Ascending aorta (tissue), 2 donors: ENCODE measurements around the gene MAB21L2. TPM values are rescaled to one million over a fixed set of nuclear protein-coding genes. Genes with fewer than 3 reads are reported as not detected.

ENCODE experiments used
- DNase-seq, 2 donors: peaks; one replicate each; pipeline ENCODE4 v3.0.0-alpha.2; 2019; ENCODE audit warnings: low spot score in 2 of 2
- H3K27ac ChIP-seq, 2 donors: fragments of 200-600 bp; sonication (generic); one replicate each; pipeline ENCODE4 v1.5.1; 2016 to 2017; ENCODE audit warnings: mild to moderate bottlenecking in 1 of 2
- H3K27me3 ChIP-seq: fragments of 200-600 bp; sonication (generic); one replicate; pipeline ENCODE4 v1.5.1; 2017
- H3K36me3 ChIP-seq, 2 donors: fragments of 200-600 bp; sonication (generic); one replicate each; pipeline ENCODE4 v1.5.1; 2016
- H3K4me1 ChIP-seq, 2 donors: fragments of 200-600 bp; sonication (generic); one replicate each; pipeline ENCODE4 v1.5.1; 2016 to 2017; ENCODE audit warnings: mild to moderate bottlenecking in 1 of 2
- H3K4me3 ChIP-seq, 2 donors: fragments of 200-600 bp; sonication (generic); one replicate each; pipeline ENCODE4 v1.5.1; 2016 to 2017; ENCODE audit warnings: mild to moderate bottlenecking in 1 of 2
- H3K9me3 ChIP-seq, 2 donors: fragments of 200-600 bp; sonication (generic); one replicate each; pipeline ENCODE4 v1.5.1; 2016
- CTCF ChIP-seq, 3 experiments: fragments of 200-600 bp in 2 of 3; fragments of 450-650 bp in 1 of 3; sonication (generic) in 2 of 3; IDR thresholded peaks; one replicate each; pipeline ENCODE4 v1.5.1; 2016 to 2019; ENCODE audit warnings: antibody characterized with exemption in 3 of 3, mild to moderate bottlenecking in 1 of 3, moderate library complexity in 1 of 3
- intact Hi-C: fragments of 100-400 bp; cut with DNase I; formaldehyde crosslinking; loops from one replicate; pipeline ENCODE4 v1.15.1; 2023
- total RNA-seq: library from RNA; depleted of rRNA; stranded (reverse); fragments of >200 nt; gene quantifications from one replicate; pipeline ENCODE4 v1.1.0, GENCODE V29; 2016

Gene MAB21L2
- total RNA-seq, 1 donor from 2014 or later: not detected

DNA sequence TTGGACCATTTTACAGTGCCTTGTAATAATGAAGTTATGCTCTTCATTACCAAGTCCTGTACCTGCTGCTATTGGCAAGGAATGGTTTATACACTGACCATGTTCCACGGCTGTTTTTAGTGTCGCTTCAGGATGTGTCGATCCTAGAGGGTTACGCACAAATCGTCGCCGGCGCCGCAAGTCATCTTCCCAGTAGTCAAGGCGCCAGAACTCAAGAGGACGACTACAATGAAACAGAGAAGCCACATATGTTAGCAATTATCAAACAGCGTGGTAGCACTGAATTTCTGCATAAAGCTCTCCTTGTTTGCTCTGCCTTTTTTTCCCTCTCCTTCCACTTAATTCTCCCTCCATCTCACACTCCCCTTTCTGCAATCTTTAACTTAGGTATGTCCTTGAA, 17.0 kb downstream of the MAB21L2 start:
- Histone ChIP-seq H3K27me3 (no peaks in the 10 kb centered on the region), H3K4me1 (no peaks in the 10 kb centered on the region), H3K4me3 (no peak overlapping the region), H3K9me3 (no peaks in the 10 kb centered on the region), H3K36me3 (no peaks in the 10 kb centered on the region), H3K27ac (no peak overlapping the region)
- intact Hi-C loops: loop anchor here (10.0 kb wide), 1 partner anchor 266 kb away; no protein-coding TSS in a partner anchor
- TF ChIP-seq CTCF (IDR thresholded peaks at IDR 0.05): no peak
- DNase-seq: no peak

DNA sequence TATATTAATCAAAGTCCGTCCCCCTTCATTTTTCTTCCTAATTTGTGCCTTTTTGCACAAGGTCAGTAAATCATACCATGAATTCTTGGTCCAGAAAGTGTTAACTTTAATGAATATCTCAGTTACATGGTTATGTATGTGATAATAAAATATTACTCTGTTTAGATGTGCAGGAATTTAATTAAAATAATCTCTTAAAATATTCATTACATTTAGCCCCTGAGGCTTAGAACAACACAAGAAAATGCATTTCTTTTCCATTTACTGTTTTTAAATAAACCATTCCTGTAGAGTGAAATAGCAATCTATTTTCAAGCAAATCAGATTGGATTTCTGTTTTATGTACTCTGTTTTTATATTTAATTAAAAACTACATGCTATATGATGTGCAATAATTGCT, 17.6 kb downstream of the MAB21L2 start:
- H3K9me3 ChIP-seq: no peaks in the 10 kb centered on the region
- TF ChIP-seq CTCF (IDR thresholded peaks at IDR 0.05): no peak
- H3K4me3 ChIP-seq: no peak overlapping the region
- no peaks in the 10 kb centered on the region for H3K36me3 ChIP-seq
- H3K27ac ChIP-seq: no peak overlapping the region
- DNase-seq: no peak
- no peaks in the 10 kb centered on the region for H3K27me3 ChIP-seq
- H3K4me1 ChIP-seq: no peaks in the 10 kb centered on the region
- intact Hi-C loops: loop anchor here (10.0 kb wide), 1 partner anchor 265 kb away; no protein-coding TSS in a partner anchor

- H3K36me3 ChIP-seq: no peaks in the 10 kb centered on the region
- no peaks in the 10 kb centered on the region for H3K4me1 ChIP-seq
- no peaks in the 10 kb centered on the region for H3K27me3 ChIP-seq
- no peak for TF ChIP-seq CTCF (IDR thresholded peaks at IDR 0.05)
- H3K9me3 ChIP-seq: no peaks in the 10 kb centered on the region
- H3K4me3 ChIP-seq: no peak overlapping the region
- DNase-seq: no peak
- H3K27ac ChIP-seq: no peak overlapping the region
- intact Hi-C loops: no loop called here
Measured at GRCh38 chr4:150600812-150601445, 19.0 kb downstream of the MAB21L2 start.

GRCh38 chr4:150609131-150609530, 27.2 kb downstream of the MAB21L2 start:
- no peak for TF ChIP-seq CTCF (IDR thresholded peaks at IDR 0.05)
- Histone ChIP-seq H3K27ac (no peak overlapping the region), H3K27me3 (no peaks in the 10 kb centered on the region), H3K4me1 (no peaks in the 10 kb centered on the region), H3K4me3 (no peak overlapping the region), H3K9me3 (no peaks in the 10 kb centered on the region), H3K36me3 (no peaks in the 10 kb centered on the region)
- no peak for DNase-seq
- intact Hi-C loops: no loop called here

GRCh38 chr4:150619042-150619441, 37.1 kb downstream of the MAB21L2 start:
- H3K27me3 ChIP-seq: no peaks in the 10 kb centered on the region
- H3K4me1 ChIP-seq: no peaks in the 10 kb centered on the region
- H3K27ac ChIP-seq: no peak overlapping the region
- intact Hi-C loops: no loop called here
- H3K9me3 ChIP-seq: no peaks in the 10 kb centered on the region
- no peaks in the 10 kb centered on the region for H3K36me3 ChIP-seq
- DNase-seq: no peak
- no peak overlapping the region for H3K4me3 ChIP-seq
- TF ChIP-seq CTCF (IDR thresholded peaks at IDR 0.05): no peak

GRCh38 chr4:150624055-150624454, 42.1 kb downstream of the MAB21L2 start:
- no peaks in the 10 kb centered on the region for H3K9me3 ChIP-seq
- no peak for TF ChIP-seq CTCF (IDR thresholded peaks at IDR 0.05)
- no peaks in the 10 kb centered on the region for H3K27me3 ChIP-seq
- no peaks in the 10 kb centered on the region for H3K36me3 ChIP-seq
- no peak overlapping the region for H3K4me3 ChIP-seq
- H3K4me1 ChIP-seq: no peaks in the 10 kb centered on the region
- no peak overlapping the region for H3K27ac ChIP-seq
- intact Hi-C loops: no loop called here
- DNase-seq: no peak
